Sigmoid colon (tissue), 4 donors: Measurements from ENCODE around the gene GGTLC1.
"Not testable (repeated sequence)": the region's sequence is repeated elsewhere in the genome, so short reads cannot be mapped to it uniquely, and the experiment has no call there.

Experiments
- CTCF ChIP-seq, 4 experiments: fragments of 450-650 bp in 3 of 4; fragments of 200-600 bp in 1 of 4; IDR thresholded peaks; one replicate each; pipeline ENCODE4 v1.5.1; 2016 to 2019; ENCODE audit warnings: antibody characterized with exemption in 4 of 4, mild to moderate bottlenecking in 3 of 4, moderate library complexity in 2 of 4
- EP300 ChIP-seq, 4 donors: sonication (generic); formaldehyde crosslinking; IDR thresholded peaks; one replicate each; pipeline ENCODE4 v1.6.1; 2017; ENCODE audit warnings: antibody characterized with exemption in 4 of 4
- POLR2A ChIP-seq, 2 donors: fragments of 450-650 bp; IDR thresholded peaks; one replicate each; pipeline ENCODE4 v1.6.1; 2016; ENCODE audit warnings: antibody characterized with exemption in 2 of 2, mild to moderate bottlenecking in 2 of 2, moderate library complexity in 2 of 2
- POLR2AphosphoS5 ChIP-seq, 4 donors: sonication (generic); formaldehyde crosslinking; IDR thresholded peaks; one replicate each; pipeline ENCODE4 v1.6.1; 2017; ENCODE audit warnings: antibody characterized with exemption in 4 of 4

GRCh38 chr20:23995291-23995690 lies 6.7 kb upstream of the GGTLC1 start:
- TF ChIP-seq CTCF, EP300, POLR2A, POLR2AphosphoS5 (IDR thresholded peaks at IDR 0.05): not testable (repeated sequence)
